H9 (cell line): ENCODE data around the gene RABGEF1. TPM values are rescaled to one million over a fixed set of nuclear protein-coding genes. Genes with fewer than 3 reads are reported as not detected.

Experiments used
- DNase-seq: peaks from one replicate; pipeline ENCODE4 v3.0.0-alpha.2; 2017
- H2AFZ ChIP-seq: one replicate; pipeline ENCODE4 v1.6.1; 2013; ENCODE audit warnings: mild to moderate bottlenecking, low read length, control low read depth, moderate library complexity
- H2AK5ac ChIP-seq: 2 replicates; pipeline ENCODE4 v1.6.1; 2013; ENCODE audit warnings: low read length, control low read depth, mixed read lengths; ENCODE audit not compliant: insufficient read length
- H2BK120ac ChIP-seq: one replicate; pipeline ENCODE4 v1.6.1; 2013; ENCODE audit warnings: low read depth, mild to moderate bottlenecking, low read length, control low read depth, inconsistent platforms; ENCODE audit not compliant: poor library complexity, severe bottlenecking
- H2BK12ac ChIP-seq: 2 replicates; pipeline ENCODE4 v1.6.1; 2013; ENCODE audit warnings: low read length, control low read depth, mixed read lengths, low read depth; ENCODE audit not compliant: insufficient read length
- H2BK15ac ChIP-seq: 2 replicates; pipeline ENCODE4 v1.6.1; 2013; ENCODE audit warnings: low read depth, low read length, control low read depth
- H2BK20ac ChIP-seq: one replicate; pipeline ENCODE4 v1.6.1; 2013; ENCODE audit warnings: low read depth, mild to moderate bottlenecking, low read length, control low read depth, inconsistent platforms; ENCODE audit not compliant: poor library complexity, severe bottlenecking
- H2BK5ac ChIP-seq: 2 replicates; pipeline ENCODE4 v1.6.1; 2013; ENCODE audit warnings: low read length, control low read depth, mixed read lengths; ENCODE audit not compliant: insufficient read length
- H3K14ac ChIP-seq: 2 replicates; pipeline ENCODE4 v1.6.1; 2013; ENCODE audit warnings: low read length, control low read depth; ENCODE audit not compliant: insufficient read depth
- H3K18ac ChIP-seq: 2 replicates; pipeline ENCODE4 v1.6.1; 2013; ENCODE audit warnings: low read depth, mild to moderate bottlenecking, mixed read lengths, low read length, control low read depth; ENCODE audit not compliant: insufficient read length
- H3K23ac ChIP-seq: 2 replicates; pipeline ENCODE4 v1.6.1; 2013; ENCODE audit warnings: low read length, control low read depth, mixed read lengths, low read depth; ENCODE audit not compliant: insufficient read length
- H3K23me2 ChIP-seq: 2 replicates; pipeline ENCODE4 v1.6.1; 2013; ENCODE audit warnings: low read depth, mild to moderate bottlenecking, mixed read lengths, low read length, control low read depth; ENCODE audit not compliant: insufficient read length, poor library complexity, severe bottlenecking
- H3K27ac ChIP-seq: 2 replicates; pipeline ENCODE4 v1.5.1; 2013; ENCODE audit warnings: low read length, control low read depth, mixed read lengths, low read depth; ENCODE audit not compliant: insufficient read length
- H3K27me3 ChIP-seq: 2 replicates; pipeline ENCODE4 v1.6.1; 2013; ENCODE audit warnings: low read length, control low read depth, inconsistent platforms; ENCODE audit not compliant: insufficient read depth
- H3K4ac ChIP-seq: 2 replicates; pipeline ENCODE4 v1.6.1; 2013; ENCODE audit warnings: low read depth, mild to moderate bottlenecking, control low read depth, inconsistent platforms, low read length, moderate library complexity
- H3K4me1 ChIP-seq: 2 replicates; pipeline ENCODE4 v1.6.1; 2013; ENCODE audit warnings: low read length, control low read depth, inconsistent platforms; ENCODE audit not compliant: insufficient read depth
- H3K4me2 ChIP-seq: 2 replicates; pipeline ENCODE4 v1.6.1; 2013; ENCODE audit warnings: low read length, control low read depth, mixed read lengths; ENCODE audit not compliant: insufficient read length, insufficient read depth
- H3K56ac ChIP-seq: 2 replicates; pipeline ENCODE4 v1.6.1; 2013; ENCODE audit warnings: low read depth, mild to moderate bottlenecking, mixed read lengths, low read length, control low read depth; ENCODE audit not compliant: insufficient read length
- H3K79me1 ChIP-seq: 2 replicates; pipeline ENCODE4 v1.6.1; 2013; ENCODE audit warnings: low read depth, mild to moderate bottlenecking, moderate library complexity, low read length, control low read depth, inconsistent platforms; ENCODE audit not compliant: insufficient read depth, poor library complexity, severe bottlenecking
- H3K79me2 ChIP-seq: 2 replicates; pipeline ENCODE4 v1.6.1; 2013; ENCODE audit warnings: low read length, control low read depth, inconsistent platforms; ENCODE audit not compliant: insufficient read depth
- H3K9ac ChIP-seq: 2 replicates; pipeline ENCODE4 v1.6.1; 2013; ENCODE audit warnings: low read length, control low read depth, mixed read lengths; ENCODE audit not compliant: insufficient read length; ENCODE audit errors: extremely low read depth
- H3K9me3 ChIP-seq: one replicate; pipeline ENCODE4 v1.6.1; 2013; ENCODE audit warnings: low read depth, low read length, inconsistent platforms; ENCODE audit not compliant: control insufficient read depth
- H3T11ph ChIP-seq: one replicate; pipeline ENCODE4 v1.6.1; 2013; ENCODE audit warnings: mild to moderate bottlenecking, low read length, control low read depth, inconsistent platforms
- H4K20me1 ChIP-seq: one replicate; pipeline ENCODE4 v1.6.1; 2013; ENCODE audit not compliant: control insufficient read depth, insufficient read length, insufficient read depth
- H4K5ac ChIP-seq: 2 replicates; pipeline ENCODE4 v1.6.1; 2013; ENCODE audit warnings: low read depth, mild to moderate bottlenecking, mixed read lengths, low read length, control low read depth; ENCODE audit not compliant: insufficient read length
- H4K8ac ChIP-seq: replicated peaks from 2 replicates; pipeline ENCODE4 v1.6.1; 2013; ENCODE audit warnings: low read length, control low read depth, mixed read lengths, low read depth; ENCODE audit not compliant: insufficient read length
- H4K91ac ChIP-seq: 2 replicates; pipeline ENCODE4 v1.6.1; 2013; ENCODE audit warnings: low read depth, mild to moderate bottlenecking, moderate library complexity, mixed read lengths, low read length, control low read depth; ENCODE audit not compliant: insufficient read length
- H3K27ac Mint-ChIP-seq, 3 experiments: 2 replicates in 2 of 3; 3 replicates in 1 of 3; pipeline ENCODE4 v1.8.0; 2020 to 2021; ENCODE audit warnings: mixed read lengths in 3 of 3, mild to moderate bottlenecking in 1 of 3, moderate library complexity in 1 of 3
- H3K27me3 Mint-ChIP-seq: 2 replicates; pipeline ENCODE4 v1.8.0; 2021; ENCODE audit warnings: low read depth, mild to moderate bottlenecking, moderate library complexity, mixed read lengths
- H3K36me3 Mint-ChIP-seq, 3 experiments: 2 replicates in 2 of 3; 3 replicates in 1 of 3; pipeline ENCODE4 v1.8.0; 2020 to 2021; ENCODE audit warnings: low read depth in 3 of 3, mixed read lengths in 3 of 3; ENCODE audit not compliant: insufficient read depth in 1 of 3
- H3K4me1 Mint-ChIP-seq, 2 experiments: 2 replicates each; pipeline ENCODE4 v1.8.0; 2020; ENCODE audit warnings: mixed read lengths in 2 of 2
- H3K4me3 Mint-ChIP-seq, 2 experiments: 2 replicates in 1 of 2; 3 replicates in 1 of 2; pipeline ENCODE4 v1.8.0; 2020 to 2021; ENCODE audit warnings: mild to moderate bottlenecking in 2 of 2, mixed read lengths in 2 of 2, moderate library complexity in 1 of 2
- H3K9me3 Mint-ChIP-seq, 2 experiments: 2 replicates in 1 of 2; 3 replicates in 1 of 2; pipeline ENCODE4 v1.8.0; 2020; ENCODE audit warnings: mild to moderate bottlenecking in 2 of 2, mixed read lengths in 2 of 2, moderate library complexity in 1 of 2
- WGBS: extraction: QIAGEN DNeasy Blood & Tissue Kit; methylation state at CpG from one replicate; pipeline ENCODE4 v1.1.7; 2013; ENCODE audit warnings: missing lambda C conversion rate, low lambda C conversion rate, mixed read lengths; ENCODE audit not compliant: insufficient read length; ENCODE audit errors: extremely low coverage; 5-methylcytosine and 5-hydroxymethylcytosine counted together
- total RNA-seq: library from RNA; stranded (reverse); gene quantifications from 2 replicates; pipeline ENCODE4 v1.2.1, GENCODE V29; 2021
- TF ChIP-seq, protein P1 (sequence below): fragments of 200-600 bp; sonication (generic); conservative IDR thresholded peaks from 3 replicates; pipeline ENCODE4 v1.8.0; 2021; ENCODE audit warnings: antibody characterized with exemption, mild to moderate bottlenecking

Gene RABGEF1
- total RNA-seq, 1 experiment from 2014 or later: 17.3 TPM

DNA sequence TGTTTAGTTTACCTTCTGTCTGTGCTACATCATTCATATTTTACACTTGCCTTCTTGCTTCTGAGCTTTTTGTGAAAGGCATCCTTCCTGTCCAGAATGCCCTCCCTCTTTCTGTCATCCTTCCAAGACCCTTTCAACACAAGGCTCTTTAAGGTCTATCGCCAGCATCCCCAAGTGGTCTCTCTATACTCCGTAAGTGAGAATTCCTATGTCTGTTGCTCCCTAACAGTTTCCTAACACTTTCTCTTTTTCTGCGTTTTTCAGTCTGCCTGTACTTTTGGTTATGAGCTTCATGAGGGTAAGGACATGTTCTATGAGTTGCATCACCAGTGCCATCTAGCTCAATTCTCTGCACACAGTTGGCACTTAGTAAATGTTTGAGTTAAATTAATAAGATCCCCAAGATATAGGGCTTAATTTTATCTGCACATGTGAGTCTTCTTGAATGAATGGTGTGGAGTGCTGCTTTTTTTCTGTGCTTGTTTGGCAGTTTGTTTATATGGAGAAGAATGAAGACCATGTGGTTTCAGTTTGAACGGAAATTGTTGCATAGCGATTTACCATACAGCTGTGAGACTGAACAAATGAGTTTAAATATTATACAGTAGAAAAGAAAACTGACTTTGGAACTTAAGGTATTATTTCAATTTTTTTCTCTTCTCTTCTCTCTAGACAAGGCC is 29.4 kb downstream of the RABGEF1 start:
- Histone ChIP-seq H3K27ac (no peak overlapping the region), H4K5ac (no peak overlapping the region), H3K18ac (no peak overlapping the region), H4K8ac (no peak overlapping the region), H3K9ac (no peak overlapping the region), H3K9me3 (no peaks in the 10 kb centered on the region), H3K4ac (no peak overlapping the region), H2BK120ac (no peak overlapping the region), H4K20me1 (no peaks in the 10 kb centered on the region), H3K14ac (no peak overlapping the region), H2BK20ac (no peak overlapping the region), H3K56ac (no peak overlapping the region), H3K4me1 (no peaks in the 10 kb centered on the region), H2AFZ (no peak overlapping the region), H2BK5ac (no peak overlapping the region), H4K91ac (no peak overlapping the region), H3K4me2 (no peak overlapping the region), H3K27me3 (no peaks in the 10 kb centered on the region), H3K23me2 (no peaks in the 10 kb centered on the region), H2BK15ac (no peak overlapping the region), H2BK12ac (no peak overlapping the region), H2AK5ac (no peak overlapping the region), H3K79me2 (no peaks in the 10 kb centered on the region; the same call in 1 of the 2 replicates), H3K23ac (no peak overlapping the region), H3T11ph (no peak overlapping the region), H3K79me1 (peaks cover 4% of the 10 kb centered on the region)
- TF ChIP-seq, protein P1, sequence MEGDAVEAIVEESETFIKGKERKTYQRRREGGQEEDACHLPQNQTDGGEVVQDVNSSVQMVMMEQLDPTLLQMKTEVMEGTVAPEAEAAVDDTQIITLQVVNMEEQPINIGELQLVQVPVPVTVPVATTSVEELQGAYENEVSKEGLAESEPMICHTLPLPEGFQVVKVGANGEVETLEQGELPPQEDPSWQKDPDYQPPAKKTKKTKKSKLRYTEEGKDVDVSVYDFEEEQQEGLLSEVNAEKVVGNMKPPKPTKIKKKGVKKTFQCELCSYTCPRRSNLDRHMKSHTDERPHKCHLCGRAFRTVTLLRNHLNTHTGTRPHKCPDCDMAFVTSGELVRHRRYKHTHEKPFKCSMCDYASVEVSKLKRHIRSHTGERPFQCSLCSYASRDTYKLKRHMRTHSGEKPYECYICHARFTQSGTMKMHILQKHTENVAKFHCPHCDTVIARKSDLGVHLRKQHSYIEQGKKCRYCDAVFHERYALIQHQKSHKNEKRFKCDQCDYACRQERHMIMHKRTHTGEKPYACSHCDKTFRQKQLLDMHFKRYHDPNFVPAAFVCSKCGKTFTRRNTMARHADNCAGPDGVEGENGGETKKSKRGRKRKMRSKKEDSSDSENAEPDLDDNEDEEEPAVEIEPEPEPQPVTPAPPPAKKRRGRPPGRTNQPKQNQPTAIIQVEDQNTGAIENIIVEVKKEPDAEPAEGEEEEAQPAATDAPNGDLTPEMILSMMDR: no peak
- no peak overlapping the region for H3K4me3 Mint-ChIP-seq
- no peak overlapping the region for H3K27ac Mint-ChIP-seq
- H3K27me3 Mint-ChIP-seq: no peaks in the 10 kb centered on the region
- no peaks in the 10 kb centered on the region for H3K9me3 Mint-ChIP-seq
- no CpG with 5 or more reads among the region's 5 CpGs for WGBS
- H3K4me1 Mint-ChIP-seq: peaks cover 4 to 7% of the 10 kb centered on the region in 2 experiments
- DNase-seq: no peak
- H3K36me3 Mint-ChIP-seq: peaks cover 2 to 30% (median 24%) of the 10 kb centered on the region in 3 experiments; a peak in 6 of 7 replicates
